GM21619 (cell line): ENCODE results near the gene DHX35.

Experiments used
- ATAC-seq: cut with Tn5 transposase; IDR thresholded peaks from one replicate; pipeline ENCODE4 v1.9.1; 2021; ENCODE audit not compliant: unreplicated experiment

Gene DHX35

DNA sequence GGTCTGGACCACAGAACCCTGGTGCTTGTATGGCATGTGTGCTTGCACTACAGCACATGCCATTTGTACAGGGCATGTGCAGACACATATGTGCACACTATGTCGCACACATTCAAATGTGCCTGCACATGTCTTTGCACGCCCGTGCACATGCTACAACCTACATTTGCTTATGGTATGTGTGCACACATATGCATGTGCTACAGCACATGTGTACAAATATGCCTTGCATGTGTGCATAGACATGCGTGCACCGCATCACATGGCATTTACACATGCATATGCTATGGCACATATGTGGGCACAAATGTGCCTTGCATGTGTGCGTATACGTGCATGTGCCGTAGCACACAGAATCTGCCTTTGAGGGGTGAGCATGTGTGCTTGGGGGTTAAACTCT is 90.5 kb downstream of the DHX35 start:
- ATAC-seq = no peak

DNA sequence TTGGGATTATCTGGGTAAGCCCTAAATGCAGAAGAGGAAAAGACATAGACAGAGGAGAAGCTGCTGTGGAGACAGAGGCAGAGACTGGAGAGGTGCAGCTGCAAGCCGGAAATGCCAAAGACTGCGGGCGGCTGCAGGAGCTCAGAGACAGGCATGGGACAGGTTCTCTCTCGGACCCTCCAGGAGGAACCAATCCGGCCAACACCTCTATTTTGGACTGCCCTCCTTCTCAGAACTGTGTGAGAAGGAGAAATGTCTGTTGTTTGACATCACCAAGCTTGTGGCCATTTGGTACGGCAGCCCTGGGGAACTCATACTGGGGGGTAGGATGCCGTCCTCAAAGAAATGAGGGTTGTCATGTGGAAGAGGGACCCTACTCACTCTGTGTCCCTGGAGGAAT is 95.0 kb downstream of the DHX35 start:
- ATAC-seq = no peak

DNA sequence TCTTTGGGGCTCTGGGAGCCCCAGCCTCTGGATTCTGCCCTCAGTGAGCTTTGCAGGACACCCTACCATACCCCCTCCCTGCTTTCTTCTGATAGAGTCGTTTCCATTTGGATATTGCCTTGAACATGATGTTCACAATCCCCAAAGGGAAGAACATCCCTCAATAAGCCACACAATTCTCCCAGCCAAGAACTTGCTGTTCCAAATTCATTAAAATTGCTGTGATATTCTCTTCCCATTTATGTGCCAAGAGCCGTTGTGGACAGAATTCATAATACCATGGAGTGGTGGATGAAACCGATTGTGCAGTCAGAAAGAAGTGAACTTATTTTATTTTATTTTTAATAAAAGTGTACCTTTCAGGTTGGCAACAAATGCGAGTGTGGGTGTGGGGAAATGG is 95.8 kb downstream of the DHX35 start:
- ATAC-seq = no peak

DNA sequence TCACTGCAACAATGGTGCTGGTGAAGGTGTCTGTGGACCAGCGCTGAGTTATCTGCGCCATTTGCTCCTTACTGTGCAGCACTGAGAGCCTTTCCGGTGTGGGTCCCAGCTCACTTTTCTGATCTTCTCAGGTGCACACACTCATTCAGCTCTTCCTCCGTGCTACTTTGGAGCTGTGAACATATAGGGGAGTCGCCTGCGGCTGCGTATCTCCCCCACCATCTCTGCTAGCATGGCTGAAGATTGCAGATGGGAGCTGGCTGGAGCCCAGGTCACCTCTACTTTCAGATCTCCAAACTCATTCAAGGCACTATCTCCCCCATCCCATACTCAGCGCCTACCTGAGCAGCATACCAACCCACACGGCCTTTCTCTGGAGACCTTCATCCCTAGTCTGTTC is 96.9 kb downstream of the DHX35 start:
- ATAC-seq = no peak

DNA sequence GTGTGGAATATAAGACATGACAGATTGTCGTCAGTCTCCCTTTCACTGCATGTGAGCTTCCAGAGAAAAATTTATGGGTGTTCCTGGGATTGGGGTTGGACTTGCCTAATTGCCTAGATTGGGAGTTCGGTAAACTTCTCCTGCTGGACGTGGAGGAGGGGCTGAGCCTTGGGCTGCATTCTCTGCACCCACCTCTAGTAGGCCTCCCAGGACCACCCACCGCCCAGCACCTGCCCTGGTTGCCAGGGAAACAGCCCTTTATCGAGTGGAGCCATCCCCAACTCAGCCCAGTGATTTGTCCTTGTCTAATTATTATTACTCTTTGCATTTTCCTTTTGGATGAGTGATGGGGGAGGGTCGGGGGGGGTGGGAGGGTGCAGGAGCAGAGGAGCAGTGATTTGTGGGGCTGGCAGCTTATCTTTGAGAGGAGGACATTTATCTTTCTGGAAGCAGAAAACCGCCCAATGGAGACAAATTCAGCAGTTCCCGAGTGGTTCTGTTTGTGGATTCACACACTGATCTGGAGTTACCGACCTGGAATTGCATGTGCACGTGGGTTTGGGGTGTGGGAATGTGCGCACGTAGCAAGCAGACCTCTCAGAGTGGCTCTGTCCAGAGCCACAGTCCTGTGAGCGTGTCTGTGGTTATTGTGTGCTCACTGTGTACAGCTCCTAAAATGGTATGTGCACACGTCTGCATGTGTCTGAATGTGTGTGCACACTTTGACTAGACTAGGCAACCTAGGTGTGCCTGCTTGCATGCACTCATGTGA is 104.5 kb downstream of the DHX35 start:
- no peak for ATAC-seq

DNA sequence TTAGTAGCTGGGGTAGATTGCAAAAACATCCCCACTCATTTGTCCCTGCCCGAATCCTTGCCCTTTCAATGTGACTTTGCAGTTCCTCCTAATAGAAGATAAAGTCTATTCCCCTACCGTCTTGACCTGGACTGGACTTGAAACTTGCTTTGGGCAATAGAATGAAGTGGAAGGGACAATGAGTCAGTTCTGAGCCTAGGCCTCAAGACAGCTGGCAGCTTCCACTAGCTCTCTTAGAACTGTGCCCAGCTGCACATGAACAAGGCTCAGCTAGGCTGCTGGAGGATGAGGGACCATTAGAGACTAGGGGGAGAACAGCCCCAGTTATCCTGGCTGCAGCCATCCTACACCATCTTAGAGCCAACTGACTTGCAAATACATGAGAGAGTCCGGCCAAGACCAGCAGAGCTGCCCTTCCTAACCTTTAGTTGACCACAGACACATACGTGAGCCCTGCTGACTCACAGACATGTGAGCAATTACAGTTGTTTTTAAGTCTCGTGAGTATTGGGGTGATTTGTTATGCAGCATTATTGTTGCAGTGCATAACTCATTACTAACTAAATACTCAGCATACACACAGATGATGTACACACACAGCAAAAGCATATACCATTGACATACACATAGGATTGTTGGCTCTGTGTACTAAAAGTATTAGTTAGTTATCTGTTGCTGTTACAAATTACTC is 105.5 kb downstream of the DHX35 start:
- no peak for ATAC-seq

DNA sequence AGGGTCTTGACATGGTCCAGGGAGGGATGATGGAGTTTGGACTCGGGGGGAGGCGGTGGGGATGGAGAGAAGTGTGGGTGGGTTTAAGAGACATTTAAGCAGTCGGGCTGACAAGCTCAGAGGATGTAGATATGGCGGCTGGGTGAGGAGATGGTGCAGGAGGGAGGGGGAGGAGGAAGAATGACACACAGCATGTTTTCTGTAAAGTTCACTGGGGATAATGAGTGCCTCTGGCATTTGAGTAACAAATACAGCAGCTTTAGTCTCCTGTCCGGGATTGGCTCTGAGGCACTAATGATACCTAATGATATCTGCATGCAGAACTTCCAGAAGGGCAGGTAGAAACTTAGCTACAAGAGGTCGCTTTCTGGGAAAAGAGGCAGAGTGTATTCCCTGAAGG is 107.8 kb downstream of the DHX35 start:
- ATAC-seq = no peak

DNA sequence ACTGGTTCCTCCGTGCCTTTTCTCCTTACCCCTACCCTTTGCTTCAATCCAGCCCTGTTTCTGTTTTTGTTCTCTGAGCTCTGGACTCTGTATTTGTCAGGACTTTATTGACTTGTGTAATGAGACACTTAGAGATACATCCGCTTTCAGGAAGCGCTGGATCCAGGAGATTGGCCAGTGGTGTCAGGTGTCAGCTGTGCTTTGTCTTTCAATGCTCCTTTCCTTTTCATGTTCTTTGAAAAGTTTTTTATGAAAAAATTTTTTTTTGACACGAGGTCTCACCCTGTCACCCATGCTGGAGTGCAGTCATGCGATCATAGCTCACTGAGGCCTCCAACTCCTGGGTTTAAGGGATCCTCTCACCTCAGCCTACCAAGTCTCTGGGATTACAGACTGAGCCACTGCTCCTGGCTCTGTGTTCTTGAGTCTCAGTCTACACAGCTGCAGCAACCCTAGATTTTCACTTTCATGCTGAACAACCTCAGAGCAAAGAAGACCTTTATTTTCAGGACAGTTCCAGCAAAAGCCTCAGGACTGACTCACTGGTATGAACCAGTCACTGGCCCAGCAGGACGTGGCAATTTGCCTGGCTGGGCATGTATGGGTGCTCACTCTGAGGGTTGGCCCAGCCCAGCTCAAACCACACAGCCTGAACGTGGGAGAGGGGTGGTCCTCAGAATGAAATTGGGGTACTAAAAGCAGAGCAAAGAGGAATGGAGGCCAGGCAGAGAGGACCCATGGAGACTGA is 108.5 kb downstream of the DHX35 start:
- ATAC-seq = no peak

DNA sequence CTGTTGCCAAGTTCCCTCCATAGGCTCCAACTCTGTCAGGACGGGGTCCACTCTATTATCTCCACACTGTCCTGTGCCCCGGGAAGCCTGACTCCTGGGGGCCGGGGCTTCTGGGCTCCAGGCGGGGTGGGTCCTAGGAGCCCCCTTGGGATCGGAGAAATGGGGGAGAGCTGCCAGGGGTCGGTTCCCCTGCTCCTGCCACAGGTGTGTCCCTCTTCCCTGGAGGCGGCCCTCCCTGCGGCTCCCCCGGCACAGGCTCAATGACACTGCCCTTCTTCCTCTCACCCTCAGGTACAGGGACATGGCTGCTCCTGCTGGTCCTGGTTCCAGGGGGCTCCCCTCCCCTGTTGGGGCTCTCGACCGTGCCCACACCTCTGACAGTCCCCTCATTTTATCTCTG is 110.0 kb downstream of the DHX35 start:
- no peak for ATAC-seq

DNA sequence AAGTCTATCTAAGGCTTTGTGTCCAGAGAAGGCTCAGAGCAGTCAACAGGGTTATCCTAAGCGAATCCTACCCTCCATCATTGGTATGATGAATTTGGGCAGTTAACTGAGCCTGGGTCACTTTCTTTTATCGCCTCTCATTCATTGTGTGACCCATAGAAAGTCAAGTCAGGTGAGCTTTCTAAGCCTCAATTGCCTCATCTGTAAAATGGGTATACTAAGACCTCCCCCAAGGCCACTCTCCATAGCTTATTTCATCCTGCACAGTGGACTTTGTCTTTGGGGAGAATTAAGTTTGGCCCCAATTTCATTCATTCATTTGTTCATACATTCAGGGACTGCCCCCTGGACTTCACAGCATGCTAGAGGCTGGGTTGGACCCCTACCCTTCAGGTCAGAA is 110.5 kb downstream of the DHX35 start:
- no peak for ATAC-seq

DNA sequence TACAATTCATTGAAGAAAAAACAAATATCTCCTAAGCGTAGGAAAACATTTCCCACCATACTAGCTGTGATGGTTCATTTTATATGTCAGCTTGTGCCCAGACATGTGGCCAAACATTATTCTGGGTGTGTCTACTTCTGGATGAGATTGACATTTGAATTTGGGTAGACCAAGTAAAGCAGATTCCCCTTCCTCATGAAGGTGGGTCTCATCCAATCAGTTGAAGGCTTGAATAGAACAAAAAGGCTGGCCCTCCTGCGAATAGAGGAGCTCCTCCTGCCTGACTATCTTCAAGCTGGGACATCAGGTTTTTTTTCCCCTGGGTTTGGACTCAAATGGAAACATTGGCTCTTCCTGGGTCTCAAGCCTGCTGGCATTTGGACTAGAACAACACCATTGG is 113.6 kb downstream of the DHX35 start:
- no peak for ATAC-seq

DNA sequence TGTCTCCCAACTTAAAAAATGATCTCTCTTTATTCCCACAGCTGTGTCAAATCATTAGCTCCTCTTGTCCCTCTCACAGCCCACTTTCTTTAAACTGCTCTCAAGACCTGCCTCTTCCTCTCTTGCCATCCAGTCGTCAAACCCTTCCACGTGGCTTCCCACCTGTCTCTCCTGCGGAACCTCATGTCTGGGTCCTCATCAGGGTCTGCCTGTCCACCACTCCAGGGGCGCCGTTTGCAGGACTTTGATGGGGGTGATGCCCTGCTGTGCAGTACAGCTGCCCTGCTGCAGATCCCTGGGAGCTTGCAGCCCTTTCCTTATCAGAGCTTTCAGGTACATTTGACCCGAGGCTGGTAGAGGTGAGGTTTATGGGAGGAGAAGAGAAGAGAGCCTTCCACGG is 114.8 kb downstream of the DHX35 start:
- no peak for ATAC-seq

DNA sequence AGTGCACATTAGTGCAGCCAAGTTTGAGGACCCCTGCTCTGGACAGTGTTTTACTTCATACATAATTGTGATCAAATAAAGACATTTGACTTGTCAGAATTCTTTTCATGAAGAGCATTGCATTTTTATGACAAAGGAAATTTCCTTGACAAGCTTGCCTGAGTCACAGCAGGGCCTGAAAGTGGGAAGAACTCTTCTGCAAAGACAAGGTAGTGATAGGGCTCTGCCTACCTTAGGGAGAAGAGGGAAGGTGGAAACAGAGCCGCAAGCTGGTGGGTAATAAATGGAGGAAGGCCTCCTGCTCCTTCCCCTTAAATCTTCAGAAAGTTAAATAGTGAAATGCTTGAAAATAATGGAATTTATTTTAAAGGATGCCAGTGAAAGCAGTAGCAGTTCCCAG is 118.2 kb downstream of the DHX35 start:
- ATAC-seq = no peak

DNA sequence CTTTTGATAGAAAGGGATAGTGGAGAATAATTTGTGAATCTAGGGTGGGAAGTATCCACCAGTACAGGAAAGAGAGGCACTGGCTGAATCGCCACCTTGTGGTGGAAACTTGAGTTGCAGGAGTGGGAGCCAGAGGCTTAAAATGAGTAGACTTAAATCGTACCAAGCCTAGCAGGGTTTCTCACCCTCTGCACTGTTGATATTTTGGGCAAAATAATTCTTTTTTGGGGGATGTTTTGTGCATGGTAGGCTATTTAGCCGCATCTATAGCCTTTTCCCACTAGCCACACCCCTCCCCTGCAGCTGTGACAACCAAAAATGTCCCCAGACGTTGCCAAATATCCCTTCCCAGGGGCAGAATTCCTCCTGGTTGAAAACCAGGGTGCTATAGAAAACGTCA is 119.1 kb downstream of the DHX35 start:
- ATAC-seq = no peak

DNA sequence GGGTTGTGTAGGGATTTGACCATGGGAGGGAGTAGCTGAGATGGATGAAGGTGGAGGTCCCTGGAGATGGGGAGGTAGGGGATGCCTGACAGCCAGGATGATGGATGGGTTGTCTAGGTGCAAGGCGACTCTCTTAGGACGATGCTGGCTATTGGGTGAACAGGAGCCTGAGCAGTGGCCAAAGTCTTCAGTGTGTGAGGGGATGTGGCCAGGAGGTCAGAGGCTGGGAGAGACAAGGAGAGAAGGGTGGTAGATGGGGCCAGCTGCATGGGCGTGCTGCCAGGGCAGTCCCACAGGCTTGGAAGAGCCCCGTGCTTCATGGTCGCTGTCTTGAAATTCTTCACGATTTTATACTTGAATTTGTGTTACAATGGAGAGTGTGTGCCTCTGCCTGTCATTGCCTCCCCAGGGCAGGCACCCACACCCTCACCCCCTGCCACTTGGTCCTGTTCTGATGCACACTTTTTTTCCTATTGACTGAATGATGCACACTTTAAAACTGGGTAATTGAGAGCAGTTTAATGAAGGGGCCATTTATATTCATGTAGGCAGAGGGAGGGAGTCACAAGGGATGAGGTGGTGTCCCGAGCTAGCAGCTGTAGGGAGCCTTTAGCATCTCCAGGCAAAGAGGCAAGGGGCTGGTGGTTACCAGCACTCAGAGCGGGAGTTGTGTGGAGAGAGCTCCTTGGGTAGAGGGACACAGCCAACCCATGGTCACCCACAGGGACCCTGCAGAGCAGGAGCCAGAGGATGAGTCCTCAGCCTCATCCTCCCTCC is 120.7 kb downstream of the DHX35 start:
- ATAC-seq = no peak

DNA sequence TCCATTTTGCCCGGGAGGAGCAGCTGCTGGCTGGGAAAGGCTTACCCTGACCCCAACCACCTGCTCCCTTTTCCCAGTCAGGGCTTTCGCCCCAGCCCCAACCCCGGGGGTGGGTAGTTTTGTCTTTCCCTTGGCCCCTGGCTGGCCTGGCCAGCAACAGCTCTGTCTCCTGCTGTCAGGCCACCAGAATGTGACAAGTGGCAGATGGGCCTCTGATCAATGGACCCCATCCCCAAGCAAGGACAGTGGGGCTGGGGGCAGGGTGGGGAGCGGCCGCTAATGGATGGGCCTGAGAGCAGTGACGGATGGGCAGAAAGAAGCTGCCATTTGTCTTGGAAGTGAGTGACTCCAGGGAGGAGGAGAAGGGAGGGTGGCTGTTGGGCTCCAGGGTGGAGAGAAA is 121.6 kb downstream of the DHX35 start:
- no peak for ATAC-seq

DNA sequence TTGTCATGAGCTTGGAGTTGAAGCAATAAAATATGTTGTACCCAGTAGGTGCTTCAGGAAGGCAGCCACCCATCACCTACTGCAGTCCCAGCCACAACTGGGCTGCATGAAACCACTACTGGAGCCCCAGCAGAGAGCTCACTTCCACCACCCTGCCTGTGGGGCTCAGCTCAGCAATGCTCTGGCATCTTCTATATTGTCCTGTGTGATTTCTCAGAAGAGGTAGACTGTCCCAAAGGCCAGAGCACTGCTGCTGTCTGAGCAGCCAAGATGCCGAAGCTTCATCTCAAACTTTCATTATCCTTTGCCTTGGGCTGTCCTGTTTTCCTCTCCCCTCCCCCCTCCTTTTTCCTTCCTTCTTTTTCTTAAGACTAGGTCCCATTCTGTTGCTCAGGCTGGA is 126.9 kb downstream of the DHX35 start:
- ATAC-seq = no peak
